ENCODE results near the gene WWP2.

DNA sequence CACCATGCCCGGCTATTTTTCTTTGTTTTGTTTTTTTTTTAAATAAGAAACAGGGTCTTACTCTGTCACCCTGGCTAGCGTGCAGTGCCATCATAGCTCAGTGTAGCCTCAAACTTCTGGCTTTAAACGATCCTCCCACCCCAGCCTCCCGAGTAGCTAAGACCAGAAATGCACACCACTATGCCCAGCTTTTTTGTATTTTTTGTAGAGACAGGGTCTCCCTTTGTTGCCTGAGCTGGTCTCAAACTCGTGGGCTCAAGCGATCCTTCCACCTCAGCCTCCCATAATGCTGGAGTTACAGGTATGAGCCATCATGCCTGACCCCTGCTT lies 59.7 kb downstream of the WWP2 start:
- TF ChIP-seq, protein P1, sequence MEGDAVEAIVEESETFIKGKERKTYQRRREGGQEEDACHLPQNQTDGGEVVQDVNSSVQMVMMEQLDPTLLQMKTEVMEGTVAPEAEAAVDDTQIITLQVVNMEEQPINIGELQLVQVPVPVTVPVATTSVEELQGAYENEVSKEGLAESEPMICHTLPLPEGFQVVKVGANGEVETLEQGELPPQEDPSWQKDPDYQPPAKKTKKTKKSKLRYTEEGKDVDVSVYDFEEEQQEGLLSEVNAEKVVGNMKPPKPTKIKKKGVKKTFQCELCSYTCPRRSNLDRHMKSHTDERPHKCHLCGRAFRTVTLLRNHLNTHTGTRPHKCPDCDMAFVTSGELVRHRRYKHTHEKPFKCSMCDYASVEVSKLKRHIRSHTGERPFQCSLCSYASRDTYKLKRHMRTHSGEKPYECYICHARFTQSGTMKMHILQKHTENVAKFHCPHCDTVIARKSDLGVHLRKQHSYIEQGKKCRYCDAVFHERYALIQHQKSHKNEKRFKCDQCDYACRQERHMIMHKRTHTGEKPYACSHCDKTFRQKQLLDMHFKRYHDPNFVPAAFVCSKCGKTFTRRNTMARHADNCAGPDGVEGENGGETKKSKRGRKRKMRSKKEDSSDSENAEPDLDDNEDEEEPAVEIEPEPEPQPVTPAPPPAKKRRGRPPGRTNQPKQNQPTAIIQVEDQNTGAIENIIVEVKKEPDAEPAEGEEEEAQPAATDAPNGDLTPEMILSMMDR (IDR thresholded peaks at IDR 0.05) = no peak
- TF ChIP-seq EP300 (IDR thresholded peaks at IDR 0.05) = no peak
- TF ChIP-seq POLR2A (IDR thresholded peaks at IDR 0.05) = no peak

Measured in sigmoid colon (tissue), 4 donors.